H1 (cell line): ENCODE data around the gene SLC12A5. TPM values are rescaled to one million over a fixed set of nuclear protein-coding genes. Genes with fewer than 3 reads are reported as not detected.

Source experiments
- HDAC2 ChIP-seq, 2 experiments: fragments of 300-600 bp in 1 of 2; sonication (generic) in 1 of 2; IDR thresholded peaks; 2 replicates each; pipeline ENCODE4 v1.6.1; 2011 to 2012; ENCODE audit warnings: low read depth in 2 of 2, low read length in 2 of 2, mild to moderate bottlenecking in 2 of 2, moderate library complexity in 2 of 2, borderline replicate concordance in 1 of 2, inconsistent platforms in 1 of 2
- polyA plus RNA-seq, 7 experiments: library from polyadenylated mRNA; depleted of rRNA in 3 of 7; stranded (reverse) in 5 of 7; unstranded in 2 of 7; fragments of >200 nt in 5 of 7; fragments of 200-250 nt in 2 of 7; gene quantifications; 1 replicate in 5 of 7; 2 replicates in 1 of 7; 4 replicates in 1 of 7; pipeline versions ENCODE4 v1.2.1 to v1.2.3, GENCODE V29; 2011 to 2013; ENCODE audit warnings: missing spikeins in 2 of 7, mixed read lengths in 2 of 7
- total RNA-seq: library from RNA; stranded (reverse); fragmentation: NEBNext Ultra II Directional; extraction: Animal tissue kit (Norgen Biotek cat#: 25700); gene quantifications from 2 replicates; pipeline ENCODE4 v1.2.1, GENCODE V29; 2021

Gene SLC12A5
- total and polyA plus RNA-seq, 2 of the 8 experiments (the other 6 are each of a cell fraction or from before 2014, with no cell fraction given): 1.9 to 7.3 TPM

DNA sequence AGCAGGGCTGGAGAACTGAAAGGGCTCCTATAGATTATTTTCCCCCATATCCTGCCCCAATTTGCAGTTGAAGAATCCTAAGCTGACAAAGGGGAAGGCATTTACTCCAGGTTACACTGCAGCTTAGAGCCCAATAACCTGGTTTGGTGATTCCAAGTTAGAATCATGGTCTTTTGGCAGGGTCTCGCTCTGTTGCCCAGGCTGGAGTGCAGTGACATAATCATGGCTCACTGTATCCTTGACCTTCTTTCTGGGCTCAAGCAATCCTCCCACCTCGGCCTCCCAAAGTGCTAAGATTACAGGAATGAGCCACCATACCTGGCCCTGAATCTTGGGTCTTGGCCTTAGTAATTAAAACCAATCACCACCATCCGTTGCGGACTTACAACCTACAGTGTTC, 21.3 kb upstream of the SLC12A5 start (continued):
- no peak for TF ChIP-seq HDAC2 (IDR thresholded peaks at IDR 0.05; ENCODE audit: borderline replicate concordance in 1 of 2, low read depth in 2 of 2, low read length in 2 of 2)
